ENCODE measurements around the gene NDST3. TPM values are rescaled to one million over a fixed set of nuclear protein-coding genes. Genes with fewer than 3 reads are reported as not detected.

Gene NDST3
- total RNA-seq, 3 donors from 2014 or later: 0.29 TPM; not detected in 2

DNA sequence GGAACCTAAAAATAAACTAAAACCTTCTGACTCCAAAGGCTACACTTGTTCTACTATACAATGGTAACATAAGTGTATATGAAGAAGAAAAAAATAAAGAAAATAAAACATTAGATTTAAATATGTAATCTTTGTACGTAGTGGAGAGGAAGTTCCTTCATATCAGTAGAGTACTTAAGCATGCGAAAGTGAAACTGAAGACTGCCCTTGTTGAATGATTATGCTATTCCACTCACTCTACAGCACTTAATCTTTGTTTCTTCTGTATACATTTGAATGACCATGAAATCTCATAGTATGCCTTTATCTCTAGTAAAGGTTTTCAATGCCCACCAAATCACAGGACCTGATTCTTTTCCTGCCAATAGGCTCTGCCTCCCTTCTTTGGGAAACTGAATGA is 78.9 kb downstream of the NDST3 start:
- Histone ChIP-seq H3K4me3 (no peak overlapping the region), H3K27ac (no peak overlapping the region), H3K4me1 (no peaks in the 10 kb centered on the region), H3K36me3 (no peaks in the 10 kb centered on the region), H3K9me3 (no peaks in the 10 kb centered on the region), H3K27me3 (no peaks in the 10 kb centered on the region)
- TF ChIP-seq POLR2AphosphoS5 (IDR thresholded peaks at IDR 0.05) (no peak), POLR2A (IDR thresholded peaks at IDR 0.05) (no peak)
- DNase-seq (ENCODE audit: low spot score in 2 of 2): no peak
- intact Hi-C loops (cut with DNase I; ENCODE audit: low total_unique reads): no loop called here

DNA sequence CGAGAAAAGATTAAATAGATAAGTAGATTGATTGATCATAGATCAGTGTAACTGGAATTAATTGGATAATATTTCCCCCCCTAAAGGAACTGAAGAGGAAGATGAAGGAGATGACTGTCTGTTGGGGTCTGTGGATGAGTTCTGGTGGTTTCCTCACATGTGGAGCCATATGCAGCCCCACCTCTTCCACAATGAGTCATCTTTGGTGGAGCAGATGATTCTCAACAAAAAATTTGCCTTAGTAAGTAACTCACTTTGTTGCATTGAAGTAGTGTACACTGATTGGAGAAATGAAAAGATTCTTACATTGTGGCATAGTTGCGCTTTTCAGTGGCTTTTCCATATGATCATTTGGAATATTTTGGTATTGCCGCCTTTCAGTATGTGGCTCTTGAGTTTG is 80.4 kb downstream of the NDST3 start:
- intact Hi-C loops (cut with DNase I; ENCODE audit: low total_unique reads): no loop called here
- H3K36me3 ChIP-seq: no peaks in the 10 kb centered on the region
- no peak overlapping the region for H3K27ac ChIP-seq
- H3K4me1 ChIP-seq: no peaks in the 10 kb centered on the region
- no peaks in the 10 kb centered on the region for H3K27me3 ChIP-seq
- no peak overlapping the region for H3K4me3 ChIP-seq
- no peak for DNase-seq (ENCODE audit: low spot score in 2 of 2)
- TF ChIP-seq POLR2AphosphoS5 (IDR thresholded peaks at IDR 0.05) (no peak), POLR2A (IDR thresholded peaks at IDR 0.05) (no peak)
- TF ChIP-seq, protein P1, sequence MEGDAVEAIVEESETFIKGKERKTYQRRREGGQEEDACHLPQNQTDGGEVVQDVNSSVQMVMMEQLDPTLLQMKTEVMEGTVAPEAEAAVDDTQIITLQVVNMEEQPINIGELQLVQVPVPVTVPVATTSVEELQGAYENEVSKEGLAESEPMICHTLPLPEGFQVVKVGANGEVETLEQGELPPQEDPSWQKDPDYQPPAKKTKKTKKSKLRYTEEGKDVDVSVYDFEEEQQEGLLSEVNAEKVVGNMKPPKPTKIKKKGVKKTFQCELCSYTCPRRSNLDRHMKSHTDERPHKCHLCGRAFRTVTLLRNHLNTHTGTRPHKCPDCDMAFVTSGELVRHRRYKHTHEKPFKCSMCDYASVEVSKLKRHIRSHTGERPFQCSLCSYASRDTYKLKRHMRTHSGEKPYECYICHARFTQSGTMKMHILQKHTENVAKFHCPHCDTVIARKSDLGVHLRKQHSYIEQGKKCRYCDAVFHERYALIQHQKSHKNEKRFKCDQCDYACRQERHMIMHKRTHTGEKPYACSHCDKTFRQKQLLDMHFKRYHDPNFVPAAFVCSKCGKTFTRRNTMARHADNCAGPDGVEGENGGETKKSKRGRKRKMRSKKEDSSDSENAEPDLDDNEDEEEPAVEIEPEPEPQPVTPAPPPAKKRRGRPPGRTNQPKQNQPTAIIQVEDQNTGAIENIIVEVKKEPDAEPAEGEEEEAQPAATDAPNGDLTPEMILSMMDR (IDR thresholded peaks at IDR 0.05): no peak
- no peaks in the 10 kb centered on the region for H3K9me3 ChIP-seq

DNA sequence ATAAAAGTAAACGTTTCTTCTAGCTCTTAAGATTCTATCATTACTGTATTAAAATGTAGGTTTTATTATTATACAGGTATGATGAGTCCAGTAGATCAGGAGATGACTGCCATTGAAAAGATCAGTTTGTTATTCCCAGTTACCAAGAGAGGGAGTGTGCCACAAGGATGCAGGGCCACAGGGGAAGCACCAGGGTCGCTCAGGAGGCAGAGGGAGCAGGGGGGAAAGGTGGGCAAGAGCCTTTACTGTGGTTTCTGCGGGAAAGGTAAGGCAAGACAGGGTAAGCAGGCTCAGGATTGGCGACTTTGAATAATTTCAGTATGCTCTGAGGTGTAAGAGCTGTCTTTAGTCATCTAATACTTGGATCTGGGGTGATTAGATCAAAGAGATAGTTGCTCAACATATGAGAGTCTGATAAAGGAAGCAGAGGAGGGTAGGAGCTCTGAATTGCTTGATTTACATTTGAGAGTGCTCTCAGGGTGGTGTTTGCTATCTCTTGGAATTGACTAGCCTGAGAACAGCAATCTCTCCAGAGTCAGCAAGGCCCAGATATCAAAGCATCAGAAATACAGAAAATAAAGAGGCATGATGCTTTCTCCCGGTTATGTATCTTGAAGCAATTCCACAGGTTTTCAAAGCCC is 86.0 kb downstream of the NDST3 start:
- H3K27ac ChIP-seq: no peak overlapping the region
- no peaks in the 10 kb centered on the region for H3K9me3 ChIP-seq
- H3K4me1 ChIP-seq: no peaks in the 10 kb centered on the region
- no peaks in the 10 kb centered on the region for H3K36me3 ChIP-seq
- no peak overlapping the region for H3K4me3 ChIP-seq
- no peak for DNase-seq (ENCODE audit: low spot score in 2 of 2)
- TF ChIP-seq, protein P1 (IDR thresholded peaks at IDR 0.05): no peak
- TF ChIP-seq POLR2AphosphoS5 (IDR thresholded peaks at IDR 0.05): no peak
- TF ChIP-seq POLR2A (IDR thresholded peaks at IDR 0.05): no peak
- intact Hi-C loops (cut with DNase I; ENCODE audit: low total_unique reads): no loop called here
- no peaks in the 10 kb centered on the region for H3K27me3 ChIP-seq

DNA sequence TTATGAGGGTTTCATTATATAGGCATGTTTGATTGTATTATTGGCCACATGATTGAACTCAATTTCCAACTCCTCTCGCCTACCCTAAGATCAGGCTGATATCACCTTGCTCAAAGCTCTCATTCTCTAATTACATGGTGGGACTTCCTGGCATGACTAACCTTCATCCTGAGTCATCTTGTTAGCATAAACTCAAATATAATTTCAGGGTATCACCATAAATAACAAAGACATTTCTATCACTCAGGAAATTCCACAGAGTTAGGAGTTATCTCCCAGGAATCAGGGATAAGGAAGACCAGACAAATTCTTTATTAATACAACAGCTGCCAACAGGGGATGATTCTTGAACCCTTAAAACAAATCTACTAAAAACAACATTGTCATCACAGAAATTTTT is 90.7 kb downstream of the NDST3 start:
- no peak overlapping the region for H3K4me3 ChIP-seq
- DNase-seq (ENCODE audit: low spot score in 2 of 2): no peak
- no peaks in the 10 kb centered on the region for H3K9me3 ChIP-seq
- intact Hi-C loops (cut with DNase I; ENCODE audit: low total_unique reads): no loop called here
- H3K27me3 ChIP-seq: no peaks in the 10 kb centered on the region
- no peaks in the 10 kb centered on the region for H3K36me3 ChIP-seq
- H3K27ac ChIP-seq: no peak overlapping the region
- no peak for TF ChIP-seq POLR2AphosphoS5 (IDR thresholded peaks at IDR 0.05)
- TF ChIP-seq POLR2A (IDR thresholded peaks at IDR 0.05): no peak
- TF ChIP-seq, protein P1 (IDR thresholded peaks at IDR 0.05): no peak
- no peaks in the 10 kb centered on the region for H3K4me1 ChIP-seq

DNA sequence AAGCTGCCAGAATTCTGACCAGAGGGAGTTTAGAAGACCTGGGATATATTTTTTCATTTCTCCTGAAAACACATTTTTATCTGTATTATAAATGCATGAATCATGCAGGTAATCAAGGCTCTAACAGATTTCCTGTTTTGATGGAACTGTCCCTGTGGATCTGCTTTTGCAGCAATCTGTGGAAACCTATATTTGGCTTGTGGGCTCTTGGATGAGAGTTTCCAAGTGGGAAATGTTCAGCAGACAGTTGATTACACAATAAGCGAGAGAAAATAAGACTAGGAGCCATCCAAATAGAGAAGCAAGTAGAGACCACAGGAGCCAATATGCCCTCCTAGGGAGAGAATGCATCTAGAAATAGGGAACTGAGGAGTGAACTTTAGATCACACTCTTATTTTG is 105.0 kb downstream of the NDST3 start:
- DNase-seq (ENCODE audit: low spot score in 2 of 2): no peak
- TF ChIP-seq, protein P1 (IDR thresholded peaks at IDR 0.05): no peak
- no peak overlapping the region for H3K4me3 ChIP-seq
- H3K9me3 ChIP-seq: no peaks in the 10 kb centered on the region
- no peaks in the 10 kb centered on the region for H3K36me3 ChIP-seq
- no peak overlapping the region for H3K27ac ChIP-seq
- intact Hi-C loops (cut with DNase I; ENCODE audit: low total_unique reads): no loop called here
- H3K4me1 ChIP-seq: no peaks in the 10 kb centered on the region
- no peaks in the 10 kb centered on the region for H3K27me3 ChIP-seq

DNA sequence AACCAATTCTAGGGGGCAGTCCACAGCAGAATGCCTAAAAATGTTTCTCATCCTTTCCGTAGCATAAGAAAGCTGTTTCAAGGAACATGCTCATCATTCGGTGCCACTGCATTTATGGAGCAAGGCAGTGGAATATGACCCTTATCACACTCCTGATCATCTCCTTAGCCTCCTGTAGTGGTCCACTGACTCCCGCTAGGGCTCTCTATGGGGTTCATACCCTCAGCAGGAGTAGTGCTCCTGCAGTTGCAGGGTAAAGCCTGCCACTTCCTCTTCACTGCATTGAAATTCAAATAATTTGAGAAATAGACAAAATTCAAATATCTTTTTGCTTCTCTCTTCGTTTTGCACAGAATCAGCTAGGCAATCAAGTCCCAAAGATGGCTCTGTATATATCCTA is 107.0 kb downstream of the NDST3 start:
- Histone ChIP-seq H3K27ac (no peak overlapping the region), H3K27me3 (no peaks in the 10 kb centered on the region), H3K36me3 (no peaks in the 10 kb centered on the region), H3K9me3 (no peaks in the 10 kb centered on the region), H3K4me3 (no peak overlapping the region), H3K4me1 (no peaks in the 10 kb centered on the region)
- intact Hi-C loops (cut with DNase I; ENCODE audit: low total_unique reads): no loop called here
- no peak for DNase-seq (ENCODE audit: low spot score in 2 of 2)
- TF ChIP-seq POLR2AphosphoS5 (IDR thresholded peaks at IDR 0.05): no peak
- TF ChIP-seq, protein P1 (IDR thresholded peaks at IDR 0.05): no peak
- TF ChIP-seq POLR2A (IDR thresholded peaks at IDR 0.05): no peak

Data from breast epithelium (tissue), 4 donors.